AG09309 (cell line): ENCODE measurements around the gene SDK1.

Experiments used
- DNase-seq: peaks from one replicate; pipeline ENCODE4 v3.0.0-alpha.2; 2010; ENCODE audit warnings: low read depth
- H3K4me3 ChIP-seq: 2 replicates; pipeline ENCODE4 v1.5.1; 2011; ENCODE audit warnings: mild to moderate bottlenecking, low read depth, low read length, moderate library complexity; ENCODE audit not compliant: control insufficient read depth
- TF ChIP-seq, protein P1 (sequence below): IDR thresholded peaks from 2 replicates; pipeline ENCODE4 v1.5.1; 2011; ENCODE audit warnings: mild to moderate bottlenecking, low read depth, low read length, inconsistent platforms; ENCODE audit not compliant: insufficient read depth, control insufficient read depth; ENCODE audit errors: missing control alignments

The SDK1 gene

DNA sequence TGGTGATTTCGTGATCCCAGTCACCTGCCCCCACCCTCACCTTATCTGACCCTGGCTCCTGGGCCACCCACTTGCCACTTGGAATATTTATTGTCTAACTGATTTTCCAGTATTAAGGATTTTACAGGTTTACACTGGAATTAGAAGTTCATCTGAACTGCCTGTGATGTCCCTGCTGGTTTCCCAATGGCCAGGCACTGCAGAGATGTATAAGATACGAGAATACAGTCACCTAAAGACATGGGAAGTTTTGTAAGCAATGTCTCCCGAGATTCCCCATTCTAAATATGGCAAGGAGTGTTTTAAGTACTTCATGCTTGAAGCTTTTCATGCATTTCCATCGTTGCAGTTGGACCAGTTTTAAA lies 592.7 kb downstream of the SDK1 start:
- TF ChIP-seq, protein P1, sequence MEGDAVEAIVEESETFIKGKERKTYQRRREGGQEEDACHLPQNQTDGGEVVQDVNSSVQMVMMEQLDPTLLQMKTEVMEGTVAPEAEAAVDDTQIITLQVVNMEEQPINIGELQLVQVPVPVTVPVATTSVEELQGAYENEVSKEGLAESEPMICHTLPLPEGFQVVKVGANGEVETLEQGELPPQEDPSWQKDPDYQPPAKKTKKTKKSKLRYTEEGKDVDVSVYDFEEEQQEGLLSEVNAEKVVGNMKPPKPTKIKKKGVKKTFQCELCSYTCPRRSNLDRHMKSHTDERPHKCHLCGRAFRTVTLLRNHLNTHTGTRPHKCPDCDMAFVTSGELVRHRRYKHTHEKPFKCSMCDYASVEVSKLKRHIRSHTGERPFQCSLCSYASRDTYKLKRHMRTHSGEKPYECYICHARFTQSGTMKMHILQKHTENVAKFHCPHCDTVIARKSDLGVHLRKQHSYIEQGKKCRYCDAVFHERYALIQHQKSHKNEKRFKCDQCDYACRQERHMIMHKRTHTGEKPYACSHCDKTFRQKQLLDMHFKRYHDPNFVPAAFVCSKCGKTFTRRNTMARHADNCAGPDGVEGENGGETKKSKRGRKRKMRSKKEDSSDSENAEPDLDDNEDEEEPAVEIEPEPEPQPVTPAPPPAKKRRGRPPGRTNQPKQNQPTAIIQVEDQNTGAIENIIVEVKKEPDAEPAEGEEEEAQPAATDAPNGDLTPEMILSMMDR, result no peak
- no peak for DNase-seq
- no peak overlapping the region for H3K4me3 ChIP-seq

DNA sequence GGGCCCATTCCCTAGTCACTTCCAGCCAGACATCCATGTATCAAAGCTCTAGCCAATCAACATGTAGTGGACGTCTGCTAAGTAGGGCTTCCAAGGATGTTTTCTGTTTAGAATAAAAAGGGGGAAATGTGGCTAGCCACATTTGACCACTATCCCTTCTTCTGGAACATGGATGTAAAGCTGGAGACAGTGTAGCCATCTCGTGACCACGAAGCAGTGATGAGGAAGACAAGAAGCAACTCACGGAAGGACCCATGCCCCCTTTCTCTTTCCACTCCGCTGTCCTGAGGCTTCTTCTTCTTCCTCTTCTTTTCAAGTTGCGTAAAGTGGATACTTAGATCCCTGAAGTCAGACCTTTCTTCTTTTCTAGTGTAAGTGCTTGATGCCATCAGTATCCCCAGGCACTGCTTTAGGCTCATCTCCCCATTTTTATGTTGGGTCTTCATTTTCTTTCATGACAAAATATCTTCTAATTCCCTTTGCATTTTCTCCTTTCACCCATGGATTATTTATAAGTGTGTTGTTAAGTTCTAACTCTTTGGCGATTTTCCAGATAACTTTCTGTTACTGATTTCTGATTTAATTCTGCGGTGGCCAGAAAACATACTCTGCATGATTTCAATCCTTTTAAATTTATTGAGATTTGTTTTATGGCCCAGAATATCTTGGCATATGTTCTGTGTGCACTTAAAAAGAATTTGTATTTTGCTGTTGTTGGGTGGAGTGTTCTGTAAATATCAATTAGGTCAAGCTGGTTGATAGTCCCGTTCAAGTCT lies 594.5 kb downstream of the SDK1 start:
- no peak overlapping the region for H3K4me3 ChIP-seq
- no peak for DNase-seq
- TF ChIP-seq, protein P1, result no peak

DNA sequence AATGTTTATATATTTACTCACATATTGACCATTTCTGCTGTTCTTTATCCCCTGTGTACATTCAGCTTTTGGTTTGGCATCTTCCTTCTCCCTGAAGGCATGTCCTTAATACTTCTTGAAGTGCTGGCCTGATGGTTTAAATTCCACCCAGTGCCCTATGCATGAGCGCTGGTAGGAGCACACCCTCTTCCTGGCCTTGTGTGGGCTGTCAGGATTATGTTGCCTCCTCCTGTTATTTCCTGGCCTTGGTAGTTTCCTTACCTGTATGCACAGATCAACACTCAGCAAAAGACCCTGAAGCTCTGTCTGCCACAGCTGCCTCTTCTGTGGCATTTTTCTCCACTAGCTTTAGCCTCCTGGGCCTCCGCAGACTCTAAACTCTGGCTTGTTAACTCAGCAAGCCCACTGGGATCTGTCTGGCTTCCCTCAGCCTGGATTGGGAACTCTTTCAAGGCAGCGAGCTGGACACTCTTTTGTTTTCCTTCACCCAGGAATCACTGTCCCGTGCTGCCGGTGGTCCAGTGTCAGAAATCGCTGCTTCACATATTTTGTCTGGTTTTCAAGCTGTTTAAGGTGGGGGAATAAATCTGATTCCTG lies 595.2 kb downstream of the SDK1 start:
- H3K4me3 ChIP-seq, result no peak overlapping the region
- TF ChIP-seq, protein P1, result no peak
- no peak for DNase-seq

GRCh38 chr7:3897430-3898372 lies 596.6 kb downstream of the SDK1 start:
- DNase-seq, result no peak
- TF ChIP-seq, protein P1, result peak; percentile 54
- no peak overlapping the region for H3K4me3 ChIP-seq

- no peak for DNase-seq
- H3K4me3 ChIP-seq, result no peak overlapping the region
- TF ChIP-seq, protein P1, result no peak
These were observed 598.5 kb downstream of the SDK1 start for GRCh38 chr7:3899559-3899991.

GRCh38 chr7:3908153-3908552 lies 607.1 kb downstream of the SDK1 start:
- DNase-seq, result no peak
- TF ChIP-seq, protein P1, result no peak
- H3K4me3 ChIP-seq, result no peak overlapping the region
